Measurements from ENCODE around the gene NCOR2.

Gene NCOR2

GRCh38 chr12:124551268-124552144, 15.9 kb downstream of the NCOR2 start:
- Mint-ChIP-seq H3K4me3 (no peak overlapping the region), H3K27ac (no peak overlapping the region), H3K4me1 (ENCODE audit: low read depth) (peaks cover 91% of the 10 kb centered on the region), H3K9me3 (no peaks in the 10 kb centered on the region), H3K36me3 (ENCODE audit: low read depth) (peaks cover 10% of the 10 kb centered on the region), H3K27me3 (no peaks in the 10 kb centered on the region)
- DNase-seq = no peak

GRCh38 chr12:124550123-124551089, 17.0 kb downstream of the NCOR2 start:
- peaks cover 93% of the 10 kb centered on the region for H3K4me1 Mint-ChIP-seq (ENCODE audit: low read depth)

GRCh38 chr12:124549629-124550028, 17.8 kb downstream of the NCOR2 start:
- H3K36me3 Mint-ChIP-seq (ENCODE audit: low read depth) = peaks cover 10% of the 10 kb centered on the region
- no peaks in the 10 kb centered on the region for H3K9me3 Mint-ChIP-seq
- H3K27ac Mint-ChIP-seq = no peak overlapping the region
- H3K4me3 Mint-ChIP-seq = no peak overlapping the region
- H3K27me3 Mint-ChIP-seq = no peaks in the 10 kb centered on the region
- peaks cover 93% of the 10 kb centered on the region for H3K4me1 Mint-ChIP-seq (ENCODE audit: low read depth)
- no peak for DNase-seq

More at GRCh38 chr12:124550123-124551089, 17.0 kb downstream of the NCOR2 start:
- Mint-ChIP-seq H3K9me3 (no peaks in the 10 kb centered on the region), H3K27ac (no peak overlapping the region), H3K27me3 (no peaks in the 10 kb centered on the region), H3K36me3 (ENCODE audit: low read depth) (peaks cover 10% of the 10 kb centered on the region), H3K4me3 (no peak overlapping the region)
- DNase-seq = no peak

- Mint-ChIP-seq H3K27ac (peak overlapping the region; percentile 39), H3K9me3 (no peaks in the 10 kb centered on the region), H3K4me1 (ENCODE audit: low read depth) (peaks cover 93% of the 10 kb centered on the region), H3K36me3 (ENCODE audit: low read depth) (peaks cover 10% of the 10 kb centered on the region), H3K4me3 (no peak overlapping the region), H3K27me3 (no peaks in the 10 kb centered on the region)
- peak; percentile 52 for DNase-seq
Observed at GRCh38 chr12:124548854-124549378, 18.5 kb downstream of the NCOR2 start.

GRCh38 chr12:124547626-124548025, 19.8 kb downstream of the NCOR2 start:
- DNase-seq = no peak
- Mint-ChIP-seq H3K9me3 (no peaks in the 10 kb centered on the region), H3K4me1 (ENCODE audit: low read depth) (peaks cover 89% of the 10 kb centered on the region), H3K36me3 (ENCODE audit: low read depth) (peaks cover 10% of the 10 kb centered on the region), H3K27me3 (no peaks in the 10 kb centered on the region), H3K27ac (no peak overlapping the region), H3K4me3 (no peak overlapping the region)

- DNase-seq = peak; percentile 74
- Mint-ChIP-seq H3K4me1 (ENCODE audit: low read depth) (peaks cover 79% of the 10 kb centered on the region), H3K4me3 (peak overlapping the region; percentile 57), H3K36me3 (ENCODE audit: low read depth) (peaks cover 10% of the 10 kb centered on the region), H3K9me3 (no peaks in the 10 kb centered on the region), H3K27ac (peak overlapping the region; percentile 88), H3K27me3 (no peaks in the 10 kb centered on the region)
Observed at GRCh38 chr12:124545508-124546418, 21.6 kb downstream of the NCOR2 start.

- no peak for DNase-seq
- Mint-ChIP-seq H3K27ac (peak overlapping the region; percentile 88), H3K36me3 (ENCODE audit: low read depth) (peaks cover 10% of the 10 kb centered on the region)
Observed at GRCh38 chr12:124544983-124545382, 22.4 kb downstream of the NCOR2 start.

GRCh38 chr12:124544311-124544970, 23.0 kb downstream of the NCOR2 start:
- Mint-ChIP-seq H3K27ac (peak overlapping the region; percentile 88), H3K27me3 (no peaks in the 10 kb centered on the region), H3K36me3 (ENCODE audit: low read depth) (peaks cover 10% of the 10 kb centered on the region), H3K4me1 (ENCODE audit: low read depth) (peaks cover 74% of the 10 kb centered on the region), H3K4me3 (no peak overlapping the region), H3K9me3 (no peaks in the 10 kb centered on the region)
- no peak for DNase-seq

More at GRCh38 chr12:124544983-124545382, 22.4 kb downstream of the NCOR2 start:
- Mint-ChIP-seq H3K4me1 (ENCODE audit: low read depth) (peaks cover 74% of the 10 kb centered on the region), H3K27me3 (no peaks in the 10 kb centered on the region), H3K9me3 (no peaks in the 10 kb centered on the region), H3K4me3 (peak overlapping the region; percentile 57)

- DNase-seq = no peak
- Mint-ChIP-seq H3K4me1 (ENCODE audit: low read depth) (peaks cover 71% of the 10 kb centered on the region), H3K9me3 (no peaks in the 10 kb centered on the region), H3K36me3 (ENCODE audit: low read depth) (peaks cover 10% of the 10 kb centered on the region), H3K27ac (no peak overlapping the region), H3K4me3 (no peak overlapping the region), H3K27me3 (no peaks in the 10 kb centered on the region)
Observed at GRCh38 chr12:124543590-124544310, 23.7 kb downstream of the NCOR2 start.

GRCh38 chr12:124543052-124543589, 24.3 kb downstream of the NCOR2 start:
- DNase-seq = no peak
- Mint-ChIP-seq H3K9me3 (no peaks in the 10 kb centered on the region), H3K27ac (no peak overlapping the region), H3K4me3 (no peak overlapping the region), H3K27me3 (no peaks in the 10 kb centered on the region), H3K36me3 (ENCODE audit: low read depth) (peaks cover 8% of the 10 kb centered on the region), H3K4me1 (ENCODE audit: low read depth) (peaks cover 72% of the 10 kb centered on the region)

- H3K36me3 Mint-ChIP-seq (ENCODE audit: low read depth) = peaks cover 2% of the 10 kb centered on the region
- H3K4me3 Mint-ChIP-seq = no peak overlapping the region
- DNase-seq = no peak
- no peaks in the 10 kb centered on the region for H3K9me3 Mint-ChIP-seq
- H3K4me1 Mint-ChIP-seq (ENCODE audit: low read depth) = peaks cover 68% of the 10 kb centered on the region
- no peak overlapping the region for H3K27ac Mint-ChIP-seq
- H3K27me3 Mint-ChIP-seq = no peaks in the 10 kb centered on the region
Observed at GRCh38 chr12:124542021-124542949, 25.1 kb downstream of the NCOR2 start.

GRCh38 chr12:124541322-124541721, 26.1 kb downstream of the NCOR2 start:
- Mint-ChIP-seq H3K4me3 (no peak overlapping the region), H3K36me3 (ENCODE audit: low read depth) (peaks cover 5% of the 10 kb centered on the region), H3K4me1 (ENCODE audit: low read depth) (peaks cover 66% of the 10 kb centered on the region), H3K9me3 (no peaks in the 10 kb centered on the region), H3K27me3 (no peaks in the 10 kb centered on the region), H3K27ac (no peak overlapping the region)
- DNase-seq = no peak

All from activated T-cell treated with anti-CD3 and anti-CD28 coated beads, Interleukin-2, amount 50 U/mL, for 24 hours (primary cell).